ENCODE measurements around the gene MYCBP2. TPM values are rescaled to one million over a fixed set of nuclear protein-coding genes. Genes with fewer than 3 reads are reported as not detected.

Gene MYCBP2
- total RNA-seq, 5 donors from 2014 or later (not counting 1 experiment from before 2014, with no cell fraction given): 153 to 214 (median 176) TPM

DNA sequence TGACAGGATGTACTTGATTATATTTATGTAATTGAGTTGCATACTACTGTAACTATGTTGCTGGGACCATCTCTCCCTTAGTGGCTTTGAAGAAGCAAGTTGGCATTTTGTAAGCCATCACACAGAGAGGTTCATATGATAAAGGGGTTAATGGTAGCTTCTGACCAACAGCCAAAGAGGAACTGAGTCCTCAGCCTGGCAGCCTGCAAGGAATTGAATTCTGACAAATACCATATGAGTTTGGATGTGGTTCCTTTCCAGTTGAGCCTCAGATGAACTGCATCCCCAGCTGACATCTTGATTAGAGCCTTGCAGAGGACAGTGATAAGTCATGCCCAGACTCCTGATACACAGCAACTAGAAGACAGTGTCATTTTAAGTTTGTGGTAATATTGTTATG is 8.6 kb upstream of the MYCBP2 start:
- CTCF ChIA-PET: interaction anchor here in 1 of 2 donors (1.0 kb wide), 1 partner anchor 143 kb away, joined by 15 read pairs; no protein-coding TSS in a partner anchor
- H3K9me3 Mint-ChIP-seq: no peaks in the 10 kb centered on the region

DNA sequence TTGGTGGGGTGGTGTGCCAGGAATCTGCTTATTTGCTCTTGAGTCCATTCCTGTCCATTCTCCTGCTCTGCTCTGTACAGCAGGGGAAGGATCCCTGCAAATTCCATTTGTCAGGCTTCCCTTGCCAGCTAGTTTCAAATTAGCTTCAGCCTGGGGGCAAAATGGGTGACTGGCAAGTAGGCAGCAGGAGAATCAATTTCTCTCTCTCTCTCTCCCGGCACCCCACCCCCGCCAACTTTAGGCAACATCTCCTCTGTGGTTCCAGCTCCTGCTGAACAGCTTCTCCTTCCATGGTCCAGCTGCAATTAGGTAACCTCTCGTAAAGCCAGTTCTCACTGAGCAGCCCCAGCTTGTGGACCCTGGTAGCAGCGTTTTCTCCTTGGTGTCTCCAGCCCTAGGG is 6.7 kb upstream of the MYCBP2 start:
- Mint-ChIP-seq H3K4me3 (no peak overlapping the region), H3K27me3 (no peaks in the 10 kb centered on the region), H3K9me3 (no peaks in the 10 kb centered on the region), H3K36me3 (no peaks in the 10 kb centered on the region), H3K4me1 (peaks cover 21 to 41% (median 34%) of the 10 kb centered on the region in 3 donors), H3K27ac (no peak overlapping the region)
- Histone ChIP-seq H3K36me3 (ENCODE audit: control insufficient read depth in 2 of 2, extremely low read depth in 1 of 2, insufficient read depth in 1 of 2, low read length in 1 of 2) (no peaks in the 10 kb centered on the region), H3K27ac (ENCODE audit: low read length) (no peak overlapping the region), H3K27me3 (replicated peaks in 1 of 2; ENCODE audit: control insufficient read depth in 2 of 2, extremely low read depth in 1 of 2, insufficient read depth in 2 of 2, low read length in 1 of 2) (no peaks in the 10 kb centered on the region), H3K4me1 (ENCODE audit: control insufficient read depth in 1 of 2, extremely low read depth in 1 of 2, insufficient read depth in 2 of 2, low read length in 2 of 2) (peaks cover 5 to 10% of the 10 kb centered on the region in 2 experiments), H3K4me3 (ENCODE audit: control insufficient read depth in 1 of 2, extremely low read depth in 1 of 2, low read length in 1 of 2) (no peak overlapping the region), H3K9me3 (no peaks in the 10 kb centered on the region)
- no peak for ATAC-seq (replicated peaks in 1 of 4)
- DNase-seq: no peak
- POLR2A ChIA-PET: interaction anchor here in 1 of 2 donors (0.6 kb wide), 1 partner anchor 8 kb away, joined by 3 read pairs; no protein-coding TSS in a partner anchor
- CTCF ChIA-PET: no interaction called here
- WGBS (ENCODE audit: insufficient coverage): 89% methylated on average over 3 of the region's 4 CpGs

More for the DNA sequence above, 8.6 kb upstream of the MYCBP2 start:
- Histone ChIP-seq H3K36me3 (ENCODE audit: control insufficient read depth in 2 of 2, extremely low read depth in 1 of 2, insufficient read depth in 1 of 2, low read length in 1 of 2) (no peaks in the 10 kb centered on the region), H3K4me1 (ENCODE audit: control insufficient read depth in 1 of 2, extremely low read depth in 1 of 2, insufficient read depth in 2 of 2, low read length in 2 of 2) (peaks cover 0 to 10% of the 10 kb centered on the region in 2 experiments), H3K27ac (ENCODE audit: low read length) (no peak overlapping the region), H3K27me3 (replicated peaks in 1 of 2; ENCODE audit: control insufficient read depth in 2 of 2, extremely low read depth in 1 of 2, insufficient read depth in 2 of 2, low read length in 1 of 2) (no peaks in the 10 kb centered on the region), H3K4me3 (ENCODE audit: control insufficient read depth in 1 of 2, extremely low read depth in 1 of 2, low read length in 1 of 2) (no peak overlapping the region), H3K9me3 (no peaks in the 10 kb centered on the region)
- no peak for ATAC-seq (replicated peaks in 1 of 4)
- Mint-ChIP-seq H3K36me3 (no peaks in the 10 kb centered on the region), H3K27me3 (no peaks in the 10 kb centered on the region), H3K27ac (no peak overlapping the region), H3K4me3 (no peak overlapping the region), H3K4me1 (peaks cover 24 to 45% (median 38%) of the 10 kb centered on the region in 3 donors)
- DNase-seq: no peak
- POLR2A ChIA-PET: no interaction called here

DNA sequence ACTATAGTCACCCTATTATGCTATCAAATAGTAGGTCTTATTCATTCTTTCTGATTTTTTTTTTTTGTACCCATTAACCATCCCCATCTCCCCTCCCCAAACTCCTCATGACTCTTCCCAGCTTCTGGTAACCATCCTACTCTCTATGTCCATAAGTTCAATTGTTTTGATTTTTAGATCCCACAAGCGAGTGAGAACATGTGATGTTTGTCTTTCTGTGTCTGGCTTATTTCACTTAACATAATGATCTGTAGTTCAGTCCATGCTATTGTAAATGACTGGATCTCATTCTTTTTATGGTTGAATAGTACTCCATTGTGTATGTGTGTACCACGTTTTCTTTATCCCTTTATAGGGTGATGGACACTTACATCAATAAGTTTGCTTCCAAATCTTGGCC is 4.5 kb upstream of the MYCBP2 start:
- ATAC-seq (replicated peaks in 1 of 4) (no peak), DNase-seq (no peak)
- Mint-ChIP-seq H3K9me3 (no peaks in the 10 kb centered on the region), H3K4me3 (peak overlapping the region; percentile 32 to 55 (median 54)), H3K27me3 (no peaks in the 10 kb centered on the region), H3K4me1 (peaks cover 34 to 41% (median 40%) of the 10 kb centered on the region in 3 donors), H3K27ac (peak overlapping the region; percentile 84 to 92), H3K36me3 (no peaks in the 10 kb centered on the region)
- H3K36me3 ChIP-seq (ENCODE audit: control insufficient read depth in 2 of 2, extremely low read depth in 1 of 2, insufficient read depth in 1 of 2, low read length in 1 of 2): no peaks in the 10 kb centered on the region
- WGBS (ENCODE audit: insufficient coverage): no CpG with 5 or more reads among the region's 2 CpGs
- ChIA-PET CTCF (interaction anchor here in 1 of 2 donors (1.5 kb wide), 1 partner anchor 14 kb away, joined by 5 read pairs; no protein-coding TSS in a partner anchor), POLR2A (no interaction called here)
- peaks cover 12 to 25% of the 10 kb centered on the region in 2 experiments for H3K4me1 ChIP-seq (ENCODE audit: control insufficient read depth in 1 of 2, extremely low read depth in 1 of 2, insufficient read depth in 2 of 2, low read length in 2 of 2)
- H3K4me3 ChIP-seq (ENCODE audit: control insufficient read depth in 1 of 2, extremely low read depth in 1 of 2, low read length in 1 of 2): no peak overlapping the region
- H3K27me3 ChIP-seq (replicated peaks in 1 of 2; ENCODE audit: control insufficient read depth in 2 of 2, extremely low read depth in 1 of 2, insufficient read depth in 2 of 2, low read length in 1 of 2): no peaks in the 10 kb centered on the region
- H3K27ac ChIP-seq (ENCODE audit: low read length): peak overlapping the region; percentile 12
- H3K9me3 ChIP-seq: no peaks in the 10 kb centered on the region

DNA sequence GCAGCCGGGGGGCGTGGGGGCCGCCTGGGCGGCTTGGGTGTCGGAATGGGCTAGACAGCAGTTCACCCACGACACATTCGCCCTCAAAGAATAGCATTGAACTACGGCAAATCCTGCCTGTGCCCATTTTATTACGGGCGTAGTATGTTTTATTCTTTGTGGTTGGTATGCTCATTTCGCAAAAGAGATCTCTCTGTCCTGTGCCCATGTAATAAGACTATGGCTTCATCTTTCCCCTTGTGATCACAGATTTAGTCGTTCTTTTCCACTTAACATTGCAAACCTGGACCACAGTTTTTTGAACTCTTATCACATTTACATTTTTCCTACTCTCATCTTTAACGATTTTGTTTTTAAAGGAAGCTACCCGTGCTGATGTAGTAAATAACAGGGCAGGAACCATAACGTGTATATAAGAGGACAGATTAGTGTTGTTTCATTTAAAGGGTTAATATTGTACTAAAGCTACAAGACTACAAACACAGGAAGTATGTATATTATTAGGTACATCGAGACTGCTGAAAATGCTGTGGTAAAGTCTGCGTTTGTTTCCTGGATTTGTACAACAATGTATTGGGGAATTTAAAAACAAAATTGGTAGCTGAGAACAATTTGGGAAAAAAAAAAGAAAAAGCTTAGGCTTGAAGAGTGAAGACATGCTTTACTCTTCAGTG is 3.2 kb upstream of the MYCBP2 start:
- Mint-ChIP-seq H3K4me1 (peaks cover 35 to 44% (median 41%) of the 10 kb centered on the region in 3 donors), H3K4me3 (peak overlapping the region; percentile 94 to 100 (median 99)), H3K27me3 (no peaks in the 10 kb centered on the region), H3K36me3 (no peaks in the 10 kb centered on the region), H3K9me3 (no peaks in the 10 kb centered on the region), H3K27ac (peak overlapping the region; percentile 99)
- POLR2A ChIA-PET: interaction anchor here (0.6 to 2.1 kb wide), 6 partner anchors 13 to 304 kb away, joined by 3 to 9 read pairs (median 5); no protein-coding TSS in a partner anchor
- peak overlapping the region; percentile 80 to 91 for H3K4me3 ChIP-seq (ENCODE audit: control insufficient read depth in 1 of 2, extremely low read depth in 1 of 2, low read length in 1 of 2)
- ATAC-seq (replicated peaks in 1 of 4) (no peak), DNase-seq (peak in 1 of 35 experiments; percentile 40)
- CTCF ChIA-PET: interaction anchor here (0.6 to 4.4 kb wide), 9 partner anchors 13 to 150 kb away, joined by 3 to 35 read pairs (median 3); no protein-coding TSS in a partner anchor
- WGBS (ENCODE audit: insufficient coverage): no CpG with 5 or more reads among the region's 17 CpGs
- no peaks in the 10 kb centered on the region for H3K36me3 ChIP-seq (ENCODE audit: control insufficient read depth in 2 of 2, extremely low read depth in 1 of 2, insufficient read depth in 1 of 2, low read length in 1 of 2)
- peaks cover 12 to 26% of the 10 kb centered on the region in 2 experiments for H3K4me1 ChIP-seq (ENCODE audit: control insufficient read depth in 1 of 2, extremely low read depth in 1 of 2, insufficient read depth in 2 of 2, low read length in 2 of 2)
- H3K27me3 ChIP-seq (replicated peaks in 1 of 2; ENCODE audit: control insufficient read depth in 2 of 2, extremely low read depth in 1 of 2, insufficient read depth in 2 of 2, low read length in 1 of 2): no peaks in the 10 kb centered on the region
- H3K9me3 ChIP-seq: no peaks in the 10 kb centered on the region
- peak overlapping the region; percentile 81 for H3K27ac ChIP-seq (ENCODE audit: low read length)

DNA sequence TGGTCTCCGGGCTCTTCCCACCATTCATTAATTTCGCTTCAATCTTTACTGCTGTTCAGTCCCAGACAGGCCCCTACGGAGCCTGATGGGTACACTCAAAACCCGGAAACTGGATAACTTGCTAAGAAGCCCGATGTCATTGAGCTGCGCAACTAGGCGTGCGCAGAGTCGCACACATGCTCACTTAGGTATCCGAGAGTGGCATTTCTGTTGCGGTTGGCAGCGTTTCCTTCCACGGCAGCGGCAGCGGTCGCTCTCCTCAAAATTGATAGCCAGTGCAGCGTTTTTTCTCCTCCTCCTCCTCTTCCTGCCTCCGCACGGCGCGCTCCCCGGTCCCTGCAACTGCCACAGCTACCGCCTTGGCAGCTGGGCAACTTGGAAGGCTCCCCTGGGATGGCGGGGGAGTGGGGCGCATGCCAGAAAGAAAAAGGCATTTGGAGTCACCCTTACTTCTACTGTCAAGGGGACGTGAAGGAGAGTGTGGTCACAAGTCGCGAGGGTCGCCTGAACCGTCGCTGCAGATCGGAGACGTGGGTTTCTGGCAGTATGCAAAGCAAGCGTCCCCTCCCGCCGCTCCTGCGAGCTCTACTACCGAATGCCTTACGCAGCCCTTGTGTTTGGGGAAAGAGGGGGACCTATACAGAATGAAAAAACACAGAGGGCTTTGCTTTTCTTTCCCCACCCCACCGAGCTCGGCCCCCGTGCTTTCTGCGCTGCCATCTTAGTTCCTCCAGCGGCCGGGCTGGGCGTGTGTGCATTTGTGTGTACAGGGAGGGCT is 2.4 kb upstream of the MYCBP2 start:
- WGBS (ENCODE audit: insufficient coverage): 0% methylated on average over 19 of the region's 46 CpGs
- POLR2A ChIA-PET: interaction anchor here in 1 of 2 donors (0.6 to 2.1 kb wide), 2 partner anchors 16 to 248 kb away, joined by 3 to 9 read pairs; no protein-coding TSS in a partner anchor
- peak; percentile 61 to 68 (median 66) for ATAC-seq (replicated peaks in 1 of 4)
- H3K4me1 Mint-ChIP-seq: peaks cover 42 to 52% (median 45%) of the 10 kb centered on the region in 3 donors
- no peaks in the 10 kb centered on the region for H3K9me3 Mint-ChIP-seq
- Histone ChIP-seq H3K9me3 (no peaks in the 10 kb centered on the region), H3K36me3 (ENCODE audit: control insufficient read depth in 2 of 2, extremely low read depth in 1 of 2, insufficient read depth in 1 of 2, low read length in 1 of 2) (no peaks in the 10 kb centered on the region), H3K4me1 (ENCODE audit: control insufficient read depth in 1 of 2, extremely low read depth in 1 of 2, insufficient read depth in 2 of 2, low read length in 2 of 2) (peaks cover 12 to 33% of the 10 kb centered on the region in 2 experiments), H3K27ac (ENCODE audit: low read length) (peak overlapping the region; percentile 81), H3K4me3 (ENCODE audit: control insufficient read depth in 1 of 2, extremely low read depth in 1 of 2, low read length in 1 of 2) (peak overlapping the region; percentile 80 to 91), H3K27me3 (replicated peaks in 1 of 2; ENCODE audit: control insufficient read depth in 2 of 2, extremely low read depth in 1 of 2, insufficient read depth in 2 of 2, low read length in 1 of 2) (no peaks in the 10 kb centered on the region)
- H3K4me3 Mint-ChIP-seq: peak overlapping the region; percentile 94 to 100 (median 99)
- CTCF ChIA-PET: interaction anchor here in 1 of 2 donors (0.7 to 4.4 kb wide), 3 partner anchors 148 to 422 kb away, joined by 3 to 35 read pairs (median 3); no protein-coding TSS in a partner anchor
- H3K27ac Mint-ChIP-seq: peak overlapping the region; percentile 99
- no peaks in the 10 kb centered on the region for H3K27me3 Mint-ChIP-seq
- DNase-seq: peak; percentile 70 to 98 (median 89)
- H3K36me3 Mint-ChIP-seq: no peaks in the 10 kb centered on the region

DNA sequence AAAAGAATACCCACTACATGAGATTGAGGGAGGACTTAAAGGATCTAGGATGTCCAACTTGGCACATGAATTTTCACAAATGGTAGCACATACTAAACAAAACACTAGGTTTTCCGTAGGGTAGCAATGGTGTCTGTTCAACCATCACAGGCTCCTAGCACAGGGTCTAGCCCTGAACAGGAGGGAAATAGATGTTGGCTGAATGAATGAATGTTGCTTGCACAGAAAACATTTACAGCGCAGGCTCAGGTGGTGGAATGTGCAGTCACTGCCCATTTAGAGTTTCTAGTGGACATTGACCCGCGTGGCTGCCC is 1.9 kb upstream of the MYCBP2 start:
- Histone ChIP-seq H3K27me3 (replicated peaks in 1 of 2; ENCODE audit: control insufficient read depth in 2 of 2, extremely low read depth in 1 of 2, insufficient read depth in 2 of 2, low read length in 1 of 2) (no peaks in the 10 kb centered on the region), H3K36me3 (ENCODE audit: control insufficient read depth in 2 of 2, extremely low read depth in 1 of 2, insufficient read depth in 1 of 2, low read length in 1 of 2) (no peaks in the 10 kb centered on the region), H3K4me3 (ENCODE audit: control insufficient read depth in 1 of 2, extremely low read depth in 1 of 2, low read length in 1 of 2) (peak overlapping the region; percentile 80 to 91), H3K9me3 (no peaks in the 10 kb centered on the region), H3K4me1 (ENCODE audit: control insufficient read depth in 1 of 2, extremely low read depth in 1 of 2, insufficient read depth in 2 of 2, low read length in 2 of 2) (peaks cover 13 to 38% of the 10 kb centered on the region in 2 experiments), H3K27ac (ENCODE audit: low read length) (peak overlapping the region; percentile 81)
- DNase-seq: no peak
- H3K4me1 Mint-ChIP-seq: peaks cover 48 to 55% (median 50%) of the 10 kb centered on the region in 3 donors
- H3K36me3 Mint-ChIP-seq: no peaks in the 10 kb centered on the region
- CTCF ChIA-PET: interaction anchor here in 1 of 2 donors (4.4 kb wide), 1 partner anchor 149 kb away, joined by 35 read pairs; no protein-coding TSS in a partner anchor
- H3K9me3 Mint-ChIP-seq: no peaks in the 10 kb centered on the region
- WGBS (ENCODE audit: insufficient coverage): 0% methylated on average over 2 of the region's 4 CpGs
- no peak for ATAC-seq (replicated peaks in 1 of 4)
- H3K4me3 Mint-ChIP-seq: peak overlapping the region; percentile 94 to 100 (median 99)
- peak overlapping the region; percentile 99 for H3K27ac Mint-ChIP-seq
- POLR2A ChIA-PET: interaction anchor here in 1 of 2 donors (2.1 kb wide), 1 partner anchor 17 kb away, joined by 9 read pairs; no protein-coding TSS in a partner anchor
- H3K27me3 Mint-ChIP-seq: no peaks in the 10 kb centered on the region
